Cardiac muscle cell (in vitro differentiated cells and primary cell): Measurements from ENCODE around the gene FLNB. TPM values are rescaled to one million over a fixed set of nuclear protein-coding genes. Genes with fewer than 3 reads are reported as not detected.
A peak's percentile ranks its signal among the peaks of the same experiment; 100 is the strongest.

Experiments used
- DNase-seq, 2 donors: peaks; one replicate each; pipeline versions ENCODE4 v3.0.0 to v3.0.0-alpha.2; 2010 to 2017; ENCODE audit warnings: low read depth in 1 of 2, low spot score in 1 of 2
- H3K27ac ChIP-seq: fragments of 200-600 bp; sonication (generic); 2 replicates; pipeline ENCODE4 v1.5.1; 2016
- H3K27me3 ChIP-seq: fragments of 200-600 bp; sonication (generic); 2 replicates; pipeline ENCODE4 v1.6.0; 2016; ENCODE audit warnings: control low read depth
- H3K36me3 ChIP-seq: fragments of 200-600 bp; sonication (generic); 2 replicates; pipeline ENCODE4 v1.5.1; 2016; ENCODE audit warnings: control low read depth
- H3K4me1 ChIP-seq: fragments of 200-600 bp; sonication (generic); 2 replicates; pipeline ENCODE4 v1.8.1; 2017; ENCODE audit warnings: low read depth, mild to moderate bottlenecking, mixed run types
- H3K4me3 ChIP-seq: fragments of 200-600 bp; sonication (generic); 2 replicates; pipeline ENCODE4 v1.5.1; 2016; ENCODE audit warnings: mild to moderate bottlenecking
- H3K9me3 ChIP-seq: fragments of 200-600 bp; sonication (generic); 2 replicates; pipeline ENCODE4 v1.5.1; 2017; ENCODE audit warnings: low read depth, mild to moderate bottlenecking, control low read depth
- CTCF ChIP-seq: IDR thresholded peaks from 2 replicates; pipeline ENCODE4 v1.5.1; 2012; ENCODE audit warnings: low read depth, mild to moderate bottlenecking, low read length
- polyA plus RNA-seq: library from polyadenylated mRNA; unstranded; fragments of >200 nt; fragmentation: Nextera tagmentation; extraction: Ambion mirVana; gene quantifications from 2 replicates; pipeline ENCODE4 v1.2.1, GENCODE V29; 2016
- total RNA-seq: library from RNA; depleted of rRNA; stranded (reverse); fragments of >200 nt; gene quantifications from 2 replicates; pipeline ENCODE4 v1.2.3, GENCODE V29; 2016

Gene FLNB
- total and polyA plus RNA-seq, 2 experiments from 2014 or later: 12.1 to 28.7 TPM

DNA sequence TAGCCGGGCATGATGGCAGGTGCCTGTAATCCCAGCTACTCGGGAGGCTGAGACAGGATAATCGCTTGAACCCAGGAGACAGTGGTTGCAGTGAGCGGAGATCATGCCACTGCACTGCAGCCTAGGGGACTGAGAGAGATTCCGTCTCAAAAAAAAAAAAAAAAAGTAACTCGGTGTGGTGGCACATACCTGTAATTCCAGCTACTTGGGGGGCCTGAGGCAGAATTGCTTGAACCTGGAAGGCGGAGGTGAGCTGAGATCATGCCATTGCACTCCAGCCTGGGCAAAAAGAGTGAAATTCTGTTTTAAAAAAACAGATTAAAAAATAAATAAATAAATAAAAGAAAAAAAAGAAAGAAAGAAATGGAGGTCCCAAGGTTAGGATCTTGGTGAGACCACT is 6.2 kb upstream of the FLNB start:
- no peaks in the 10 kb centered on the region for H3K36me3 ChIP-seq
- TF ChIP-seq CTCF: no peak
- no peak overlapping the region for H3K27ac ChIP-seq
- H3K9me3 ChIP-seq: no peaks in the 10 kb centered on the region
- no peaks in the 10 kb centered on the region for H3K27me3 ChIP-seq
- peaks cover 4% of the 10 kb centered on the region for H3K4me1 ChIP-seq
- H3K4me3 ChIP-seq: no peak overlapping the region
- no peak for DNase-seq

- H3K36me3 ChIP-seq: no peaks in the 10 kb centered on the region
- no peaks in the 10 kb centered on the region for H3K9me3 ChIP-seq
- H3K4me1 ChIP-seq: peaks cover 4% of the 10 kb centered on the region
- H3K4me3 ChIP-seq: no peak overlapping the region
- no peak for DNase-seq
- no peak for TF ChIP-seq CTCF
- no peaks in the 10 kb centered on the region for H3K27me3 ChIP-seq
- H3K27ac ChIP-seq: no peak overlapping the region
Observed at GRCh38 chr3:58003093-58003492, 5.1 kb upstream of the FLNB start.

DNA sequence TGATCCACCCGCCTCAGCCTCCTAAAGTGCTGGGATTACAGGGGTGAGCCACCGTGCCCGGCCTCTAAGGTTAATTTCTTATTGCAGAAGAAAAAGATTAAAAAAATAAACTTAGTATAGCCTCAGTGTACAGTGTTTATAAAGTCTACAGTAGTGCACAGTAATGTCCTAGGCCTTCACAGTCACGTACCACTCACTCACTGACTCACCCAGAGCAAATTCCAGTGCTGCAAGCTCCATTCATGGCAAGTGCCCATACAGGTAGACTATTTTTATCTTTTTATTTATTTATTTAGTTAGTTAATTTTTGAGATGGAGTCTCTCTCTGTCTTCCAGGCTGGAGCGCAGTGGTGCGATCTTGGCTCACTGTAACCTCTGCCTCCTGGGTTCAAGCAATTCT is 3.2 kb upstream of the FLNB start:
- no peak for TF ChIP-seq CTCF
- no peak for DNase-seq
- H3K27me3 ChIP-seq: no peaks in the 10 kb centered on the region
- no peaks in the 10 kb centered on the region for H3K4me1 ChIP-seq
- H3K4me3 ChIP-seq: no peak overlapping the region
- H3K36me3 ChIP-seq: no peaks in the 10 kb centered on the region
- no peak overlapping the region for H3K27ac ChIP-seq
- H3K9me3 ChIP-seq: no peaks in the 10 kb centered on the region

DNA sequence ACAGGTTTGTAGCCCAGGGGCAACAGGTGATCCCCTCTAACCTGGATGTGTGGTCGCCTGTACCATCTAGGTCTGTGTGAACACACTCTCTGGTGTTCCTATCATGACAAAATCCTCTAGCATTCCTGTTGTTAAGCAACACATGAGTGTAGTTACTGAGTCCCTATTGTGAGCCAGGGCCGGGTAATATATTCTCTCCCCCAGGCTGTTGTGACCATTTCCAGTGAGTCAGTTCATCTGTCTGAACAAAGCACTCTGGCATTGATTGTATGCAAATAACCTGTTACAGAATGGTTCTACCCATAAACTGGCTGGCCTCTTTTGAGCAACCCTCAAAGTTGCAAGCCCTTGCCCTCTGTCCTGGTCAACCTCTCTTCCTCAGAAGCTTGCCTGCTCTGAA is 2.6 kb upstream of the FLNB start:
- Histone ChIP-seq H3K4me3 (no peak overlapping the region), H3K36me3 (no peaks in the 10 kb centered on the region), H3K4me1 (no peaks in the 10 kb centered on the region), H3K27ac (no peak overlapping the region), H3K27me3 (no peaks in the 10 kb centered on the region), H3K9me3 (no peaks in the 10 kb centered on the region)
- peak in 1 of 2 donors; percentile 66 for DNase-seq
- TF ChIP-seq CTCF: no peak

- Histone ChIP-seq H3K4me1 (no peaks in the 10 kb centered on the region), H3K27me3 (no peaks in the 10 kb centered on the region), H3K27ac (no peak overlapping the region), H3K9me3 (no peaks in the 10 kb centered on the region), H3K4me3 (no peak overlapping the region), H3K36me3 (no peaks in the 10 kb centered on the region)
- DNase-seq: no peak
- no peak for TF ChIP-seq CTCF
Observed at GRCh38 chr3:58006661-58007060, 1.6 kb upstream of the FLNB start.
